GM21447 (cell line): ENCODE results near the gene TLL1.

Source experiments
- ATAC-seq: cut with Tn5 transposase; IDR thresholded peaks from one replicate; pipeline ENCODE4 v1.9.1; 2021; ENCODE audit not compliant: unreplicated experiment

The TLL1 gene

DNA sequence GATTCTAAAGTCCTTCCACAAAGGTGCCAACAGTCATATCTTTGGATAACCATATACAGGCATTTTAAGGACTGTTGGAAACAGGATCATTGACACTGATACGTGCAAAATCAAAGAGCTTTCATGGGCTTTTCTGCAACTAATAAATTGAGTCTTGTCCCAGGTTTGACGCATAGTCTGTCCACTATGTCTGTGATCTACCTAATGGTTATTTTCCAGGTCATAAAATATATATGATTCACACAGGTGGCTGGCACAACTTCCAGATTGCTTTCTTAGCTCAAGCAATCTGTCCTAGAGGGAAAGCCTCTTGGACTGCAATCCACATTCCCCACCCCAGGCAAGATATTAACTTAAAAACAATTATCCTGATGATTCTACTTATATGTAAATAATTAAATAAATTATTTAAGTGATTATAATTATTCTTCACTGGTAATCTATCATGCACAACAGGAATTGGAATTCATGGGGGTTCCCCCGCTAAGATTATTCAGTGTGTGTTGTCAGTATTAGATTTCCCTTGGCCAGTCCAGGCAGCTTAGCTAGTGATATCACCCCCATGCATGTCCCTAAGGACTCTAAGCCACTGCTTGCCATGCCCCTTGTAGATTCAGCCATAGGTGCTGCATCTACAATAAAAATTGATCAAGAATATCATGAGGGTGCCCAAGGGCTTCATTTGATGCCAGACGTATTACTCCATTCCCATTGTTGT is 97.8 kb downstream of the TLL1 start:
- ATAC-seq = no peak

DNA sequence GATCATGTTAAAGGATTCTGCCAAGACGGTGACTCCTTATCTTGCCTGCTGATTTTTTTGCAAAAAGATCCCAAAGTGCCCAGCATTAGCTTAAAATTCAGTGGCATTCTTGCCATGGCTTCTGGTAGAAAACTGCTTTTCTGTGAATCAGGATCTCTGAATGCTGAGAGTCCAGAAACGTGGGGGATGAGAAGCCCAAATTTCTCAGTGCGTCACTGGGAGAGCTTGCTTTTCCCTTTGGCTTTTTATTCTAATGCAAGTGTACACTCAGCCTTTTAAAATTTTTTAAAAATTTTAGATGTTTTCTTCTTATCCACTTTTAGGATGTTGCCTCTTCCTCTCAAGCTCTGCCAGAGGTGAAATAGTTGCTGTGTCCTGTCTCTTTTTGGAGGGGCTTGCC is 98.4 kb downstream of the TLL1 start:
- ATAC-seq = no peak

DNA sequence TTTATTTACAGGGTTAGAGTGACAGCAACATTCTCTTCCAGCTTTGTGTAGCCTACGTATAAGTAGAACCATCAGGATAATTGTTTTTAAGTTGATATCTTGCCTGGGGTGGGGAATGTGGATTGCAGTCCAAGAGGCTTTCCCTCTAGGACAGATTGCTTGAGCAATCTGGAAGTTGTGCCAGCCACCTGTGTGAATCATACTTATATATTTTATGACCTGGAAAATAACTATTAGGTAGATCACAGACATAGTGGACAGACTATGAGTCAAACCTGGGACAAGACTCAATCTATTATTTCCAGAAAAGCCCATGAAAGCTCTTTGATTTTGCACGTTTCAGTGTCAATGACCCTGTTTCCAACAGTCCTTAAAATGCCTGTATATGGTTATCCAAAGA is 98.9 kb downstream of the TLL1 start:
- ATAC-seq = no peak

DNA sequence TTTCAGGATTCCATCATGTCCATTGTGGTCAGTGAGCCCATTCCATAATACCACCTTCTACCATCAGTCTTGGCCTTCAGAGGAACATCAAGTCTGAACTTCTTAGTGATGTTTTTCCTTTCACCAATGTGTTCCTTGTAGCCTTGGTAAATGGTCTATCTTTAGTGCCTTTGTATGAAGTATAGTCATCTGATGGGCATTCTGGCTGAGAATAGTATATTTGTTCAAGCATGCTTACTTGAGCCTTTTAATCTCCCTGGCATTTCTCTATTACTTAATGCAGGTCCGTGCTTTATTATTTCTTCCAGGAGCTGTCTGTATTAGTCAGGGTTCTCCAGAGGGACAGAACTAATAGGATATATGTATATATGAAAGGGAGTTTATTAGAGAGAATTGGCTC is 99.7 kb downstream of the TLL1 start:
- ATAC-seq = no peak

DNA sequence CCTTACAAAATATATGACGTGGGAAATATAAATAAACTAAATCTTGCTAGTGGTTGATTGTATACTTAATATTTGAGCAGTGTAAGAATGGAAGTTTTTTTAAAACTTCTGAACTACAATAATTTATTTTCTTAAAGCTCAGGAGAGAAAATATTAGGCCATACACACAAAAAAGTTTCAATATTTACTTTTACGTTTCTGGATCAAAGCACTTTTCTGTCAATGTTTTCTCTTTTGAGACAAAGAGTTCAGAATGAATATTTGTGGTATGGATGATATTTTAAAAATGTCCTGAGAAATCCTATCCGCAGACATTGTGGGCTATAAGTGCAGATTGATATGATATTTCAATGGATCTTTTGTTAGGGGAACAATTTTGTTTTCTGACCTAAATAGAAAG is 109.9 kb downstream of the TLL1 start:
- no peak for ATAC-seq

DNA sequence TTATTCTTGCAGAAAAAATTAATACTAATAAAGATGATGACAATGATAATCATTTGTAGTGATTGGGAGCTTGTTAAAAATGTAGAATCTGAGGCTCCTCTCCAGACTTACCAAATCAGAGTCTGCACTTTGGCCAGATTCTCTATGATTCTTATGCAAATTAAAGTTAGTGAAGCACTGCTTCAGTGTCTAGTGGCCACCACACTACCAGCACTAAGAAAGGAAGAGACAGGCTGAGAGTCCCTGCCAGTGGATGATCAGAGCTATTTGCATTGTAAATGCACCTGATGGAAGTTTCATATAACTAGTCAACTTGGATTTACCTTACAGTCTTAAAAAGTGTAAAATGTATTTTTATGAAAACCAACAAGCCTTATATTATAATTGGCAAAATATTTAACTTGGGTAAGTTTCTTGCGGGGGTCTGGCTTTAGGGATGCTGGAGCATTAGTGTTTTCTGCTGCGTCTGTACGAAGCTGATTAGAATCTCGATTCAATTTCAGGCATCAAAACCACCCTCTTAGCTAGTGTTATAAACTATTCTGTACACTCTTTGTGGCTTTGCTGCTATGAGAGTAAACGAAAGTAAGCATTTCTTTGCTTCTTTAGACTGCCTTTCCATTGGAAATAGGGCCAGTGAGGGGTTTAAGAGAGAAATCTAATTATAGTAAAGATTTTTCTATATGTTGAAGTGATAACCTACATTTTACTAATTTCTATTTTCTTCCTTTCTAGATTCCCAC is 114.1 kb downstream of the TLL1 start:
- no peak for ATAC-seq

DNA sequence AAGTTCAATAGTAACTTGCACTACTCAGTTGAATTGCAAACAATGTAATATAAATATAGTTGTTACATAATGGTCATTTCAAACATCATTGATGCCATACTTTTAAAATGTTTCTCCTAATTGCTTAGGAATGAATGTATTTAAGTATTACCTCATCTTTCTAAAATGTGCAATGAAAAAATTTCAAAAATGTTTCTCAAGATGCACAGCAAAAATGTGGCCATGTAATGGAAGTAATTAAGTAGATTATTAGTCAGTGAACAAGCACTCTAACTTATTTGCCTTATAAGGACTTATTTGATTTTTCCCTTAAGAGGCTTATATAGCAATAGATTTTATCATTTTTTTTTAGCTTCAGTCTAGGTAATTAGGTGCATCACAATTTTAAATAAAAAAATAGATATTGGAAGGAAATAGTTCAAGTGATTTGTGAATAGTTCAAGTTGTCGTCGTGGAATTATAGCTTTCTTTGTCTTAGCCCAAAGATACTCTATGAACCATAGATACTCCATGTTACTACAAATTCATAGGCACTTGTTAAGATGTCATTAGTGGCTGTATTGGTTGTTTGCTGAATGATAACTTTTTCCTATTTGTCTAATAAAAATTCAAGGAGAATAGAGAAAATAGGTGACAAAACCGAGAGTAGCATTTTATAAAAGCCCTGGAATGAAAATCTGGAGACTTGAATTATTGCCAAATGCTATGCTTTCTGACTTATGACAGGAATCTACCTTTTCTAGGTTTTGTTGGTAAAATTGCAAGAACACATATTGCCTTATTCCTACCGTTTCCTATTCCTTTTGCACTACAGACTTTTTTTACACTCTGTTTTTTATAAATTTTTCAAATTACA is 118.5 kb downstream of the TLL1 start:
- no peak for ATAC-seq

DNA sequence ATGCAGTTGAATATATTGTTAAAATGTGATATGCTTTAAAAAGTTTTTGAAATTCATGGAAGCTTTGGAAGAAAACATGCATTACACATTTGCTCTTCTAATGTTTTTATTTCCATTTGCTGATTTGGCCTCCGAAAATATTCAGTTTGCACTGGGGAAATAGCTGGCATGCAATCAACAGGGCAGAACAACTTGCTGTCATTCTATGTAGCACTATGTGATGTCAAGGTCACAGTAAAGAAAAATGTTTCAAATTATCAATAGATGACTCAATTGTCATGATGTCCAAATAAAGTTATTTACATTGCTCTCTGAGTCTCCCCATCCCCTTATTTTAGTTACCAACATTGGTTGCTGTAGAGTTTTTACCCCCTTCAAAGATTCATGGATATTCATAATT is 119.2 kb downstream of the TLL1 start:
- ATAC-seq = no peak

DNA sequence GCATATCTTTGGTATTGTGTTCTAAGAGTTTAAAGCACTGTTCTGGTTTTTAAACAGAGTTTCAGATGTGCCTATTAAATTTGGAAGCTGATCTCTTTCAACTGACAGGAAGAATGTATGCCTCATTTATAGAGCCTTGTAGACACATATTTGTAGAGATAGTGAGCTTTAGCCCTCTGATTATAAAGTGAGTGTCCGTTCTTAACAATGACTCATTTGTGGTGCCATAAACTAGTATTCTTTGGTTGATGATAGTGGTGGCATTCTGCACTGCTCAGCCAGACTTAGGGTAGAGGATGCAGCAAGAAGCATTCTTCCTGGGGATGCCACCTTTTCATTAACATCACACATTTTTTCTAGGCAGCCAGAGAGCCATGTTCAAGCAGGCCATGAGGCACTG is 121.7 kb downstream of the TLL1 start:
- no peak for ATAC-seq

DNA sequence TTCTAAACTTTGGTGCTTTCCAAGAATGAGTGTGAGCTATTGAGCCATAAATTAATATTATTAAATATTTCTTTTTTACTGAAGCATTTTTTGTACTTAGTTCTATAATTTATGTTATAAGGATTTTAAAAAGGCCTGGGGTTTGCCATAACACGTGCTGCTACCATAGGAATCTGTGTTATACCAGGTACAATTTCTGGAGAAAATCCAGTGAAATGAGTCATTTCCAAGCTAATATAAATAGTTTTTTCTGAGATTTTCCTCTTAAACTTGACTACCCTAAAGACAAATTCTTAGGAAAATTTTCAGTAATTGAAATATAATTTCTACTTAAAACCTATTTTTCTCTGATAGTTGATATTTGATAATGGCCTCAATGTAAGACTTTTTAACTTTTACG is 130.8 kb downstream of the TLL1 start:
- no peak for ATAC-seq

DNA sequence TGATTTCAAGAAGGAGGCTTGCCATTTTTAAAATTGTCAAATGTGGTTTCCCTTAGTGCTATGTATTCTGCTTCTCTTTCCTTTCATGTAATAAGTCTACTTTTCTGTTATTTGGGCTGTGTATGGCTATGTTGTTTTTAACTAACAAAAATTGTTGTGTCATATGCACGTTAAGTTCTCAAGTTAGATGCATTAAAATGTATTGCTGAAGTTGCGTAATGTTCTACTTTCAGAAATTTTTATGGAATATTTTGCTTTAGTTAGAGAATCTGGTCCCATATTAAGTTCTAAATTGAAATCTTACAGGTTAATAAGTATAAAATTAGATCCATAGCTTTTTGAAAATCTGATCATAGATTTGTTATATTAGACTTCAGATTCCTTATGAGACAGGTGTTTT is 133.2 kb downstream of the TLL1 start:
- no peak for ATAC-seq

DNA sequence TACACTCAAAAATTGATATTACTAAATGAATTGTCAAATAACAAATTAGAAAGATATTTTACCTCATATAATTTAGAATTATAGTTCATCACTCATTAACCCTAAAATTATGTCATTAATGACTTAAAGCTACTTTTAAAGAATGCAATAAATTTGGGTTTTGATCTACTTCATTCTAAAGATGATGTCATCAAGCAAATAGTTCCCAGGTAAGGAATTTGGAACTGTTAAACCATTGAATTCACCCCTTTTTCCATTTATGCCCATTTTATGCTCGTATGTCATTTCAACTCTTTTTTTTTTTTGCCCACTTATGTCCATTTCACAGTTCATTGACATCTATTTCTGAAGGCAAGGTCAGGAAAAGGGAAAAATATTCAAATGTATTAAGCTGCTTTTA is 135.5 kb downstream of the TLL1 start:
- no peak for ATAC-seq

DNA sequence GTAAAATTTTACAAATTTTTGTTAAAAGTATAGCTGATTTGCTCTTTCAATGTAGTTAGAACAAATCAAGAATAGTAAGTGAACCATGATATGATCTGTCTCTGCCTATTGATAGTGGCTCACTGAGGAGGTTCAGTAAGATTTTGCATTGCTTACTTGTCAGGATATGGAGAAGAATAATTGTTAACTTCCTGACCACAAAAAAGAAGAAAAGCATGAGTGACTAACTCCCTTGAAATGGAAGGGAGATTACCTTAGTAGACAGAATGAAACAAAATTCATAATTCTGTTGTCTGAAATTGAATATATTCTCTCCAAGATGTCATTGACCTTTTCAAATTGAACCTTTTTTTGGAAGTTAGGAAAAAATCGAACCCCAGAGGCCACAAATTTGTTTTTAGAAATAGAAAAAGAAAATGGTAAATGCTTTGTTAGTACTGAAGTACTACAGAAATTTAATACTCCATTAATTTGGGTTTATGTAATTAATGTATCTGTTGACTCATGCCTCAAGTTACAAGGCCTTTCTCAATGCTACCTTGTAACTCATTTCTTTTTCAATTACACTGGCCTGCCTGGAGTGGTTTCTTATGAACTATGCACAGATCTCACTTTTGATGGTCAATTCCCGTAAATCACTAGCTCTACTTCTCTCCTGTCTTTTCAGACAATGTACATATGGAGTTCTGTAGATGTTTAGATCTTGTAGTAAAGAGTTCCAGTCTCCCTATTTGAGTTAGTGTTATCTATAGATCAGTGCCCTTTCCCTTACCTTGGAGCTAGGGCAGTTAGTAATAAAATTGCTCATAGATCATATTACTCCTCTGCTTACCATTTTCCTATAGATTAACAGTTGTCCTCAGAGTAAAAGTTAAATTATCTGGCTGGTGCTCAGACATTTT is 139.3 kb downstream of the TLL1 start:
- no peak for ATAC-seq

DNA sequence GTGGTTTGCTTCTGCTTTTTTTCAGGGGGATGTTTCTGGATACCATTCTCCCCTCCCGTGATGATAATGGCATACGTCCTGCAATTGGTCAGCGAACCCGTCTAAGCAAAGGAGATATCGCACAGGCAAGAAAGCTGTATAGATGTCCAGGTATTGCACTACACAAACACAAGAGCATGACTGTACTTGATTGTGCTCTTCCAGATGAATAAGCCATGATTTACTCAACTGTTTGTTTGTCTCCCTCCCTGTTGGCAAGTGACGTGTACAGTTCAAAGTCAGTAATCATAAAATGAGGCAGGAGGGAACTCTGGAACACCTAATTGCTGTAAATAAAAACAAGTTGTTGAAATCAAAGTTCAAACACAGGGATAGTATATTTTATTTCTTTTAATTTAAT is 141.4 kb downstream of the TLL1 start:
- no peak for ATAC-seq

DNA sequence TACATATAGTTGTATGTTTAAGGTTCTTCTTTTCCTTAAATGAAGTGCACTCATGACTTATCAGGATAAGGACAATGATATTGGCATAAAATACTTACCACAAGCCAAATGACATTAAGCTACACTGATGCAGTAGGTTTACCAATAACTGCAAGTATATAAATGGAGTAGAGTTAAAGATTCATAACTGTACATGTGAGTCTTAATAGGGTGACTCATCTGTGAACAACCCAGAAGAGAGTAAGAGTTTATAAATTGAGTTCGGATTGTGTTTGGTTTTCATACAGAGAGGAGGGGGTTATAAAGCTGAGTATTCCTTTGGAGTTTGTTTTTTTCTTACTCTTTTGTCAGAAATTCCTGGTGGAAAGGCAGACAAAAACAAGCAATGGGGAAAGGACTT is 144.8 kb downstream of the TLL1 start:
- ATAC-seq = no peak

DNA sequence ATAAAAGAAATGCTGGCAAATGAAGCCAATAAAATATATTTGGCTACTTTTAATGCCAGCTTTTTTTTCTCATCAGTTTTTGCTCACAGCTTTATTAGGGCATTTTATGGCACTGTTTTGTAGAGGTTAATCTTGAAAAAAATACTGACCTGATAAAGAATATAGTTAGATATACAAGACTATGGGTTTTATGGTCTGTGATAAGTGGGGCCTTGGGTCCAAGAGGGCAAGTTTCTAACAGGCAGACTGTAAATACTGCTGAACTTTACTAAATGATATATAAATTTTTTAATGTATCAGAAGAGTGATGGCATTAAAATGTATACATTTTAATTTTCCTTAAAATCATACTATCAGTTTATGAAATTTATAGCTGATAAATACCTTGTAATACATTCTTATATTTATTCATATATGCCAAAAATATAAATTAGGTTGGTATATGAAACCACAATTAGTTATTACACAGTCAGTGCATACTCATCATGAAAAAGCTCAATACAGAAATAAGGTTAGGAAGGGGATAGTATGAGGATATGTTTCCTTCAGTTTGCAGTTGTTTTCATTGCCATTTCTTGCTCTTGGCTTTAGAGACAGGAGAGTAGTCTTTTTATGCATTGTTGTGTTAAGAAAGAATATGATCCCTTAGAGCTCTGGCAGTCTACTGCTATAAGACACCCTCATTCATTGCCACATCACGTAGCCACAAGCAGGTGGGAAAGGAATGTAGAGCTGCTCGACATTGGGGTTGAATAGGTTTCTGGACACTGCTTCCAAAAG is 146.6 kb downstream of the TLL1 start:
- ATAC-seq = no peak

DNA sequence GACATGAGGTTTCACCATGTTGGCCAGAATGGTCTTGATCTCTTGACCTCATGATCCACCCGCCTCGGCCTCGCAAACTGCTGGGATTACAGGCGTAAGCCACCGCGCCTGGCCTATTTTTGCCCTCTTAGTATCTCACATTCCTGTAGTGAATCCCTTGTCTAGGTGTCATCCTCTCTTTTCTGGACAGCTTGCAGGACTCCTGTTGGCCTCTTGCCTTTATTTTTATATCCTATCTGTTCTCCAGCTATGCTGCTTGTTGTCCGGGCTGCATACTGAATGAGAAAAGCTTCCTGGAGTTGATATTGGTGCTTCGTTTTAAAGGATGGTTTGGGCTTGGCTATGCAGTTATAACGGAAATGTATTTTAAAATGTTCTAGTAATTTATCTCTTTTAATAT is 148.6 kb downstream of the TLL1 start:
- ATAC-seq = no peak

DNA sequence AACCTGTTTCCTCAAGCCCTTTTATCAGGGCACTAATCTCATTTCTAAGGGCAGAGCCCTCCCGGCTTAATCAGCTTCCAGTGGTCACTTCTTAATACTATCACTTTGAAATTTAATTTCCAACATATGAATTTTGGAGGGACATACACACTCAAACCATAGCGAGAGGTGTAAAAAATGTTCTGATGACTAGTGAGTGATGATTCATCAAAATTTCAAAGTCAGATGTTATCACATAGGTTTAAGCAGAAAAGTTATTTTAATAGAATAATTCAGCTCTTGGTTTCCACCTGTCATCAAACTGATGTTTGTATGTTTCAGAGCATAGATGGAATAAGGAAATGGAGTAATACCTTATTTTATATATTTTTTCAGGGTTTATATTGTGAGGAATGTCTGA is 161.9 kb downstream of the TLL1 start:
- ATAC-seq = no peak

DNA sequence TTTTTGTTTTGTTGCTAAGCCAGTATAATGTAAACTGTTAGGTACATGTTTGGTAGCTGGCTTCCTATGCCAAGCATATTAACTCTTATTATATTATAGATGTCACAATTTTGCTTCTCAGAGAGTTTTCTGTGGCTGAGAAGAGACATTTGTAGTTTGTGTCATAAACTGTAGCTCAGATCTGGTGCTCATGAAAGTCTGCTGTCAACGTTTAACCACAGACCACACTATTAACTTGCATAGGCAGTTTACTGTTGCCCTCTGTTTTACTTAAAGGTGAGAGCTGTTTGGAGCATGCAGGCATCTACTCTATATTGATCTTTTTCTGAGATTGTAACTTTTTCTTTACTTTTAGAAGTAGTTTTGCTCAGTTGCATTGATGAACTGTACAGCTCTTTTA is 166.8 kb downstream of the TLL1 start:
- ATAC-seq = no peak

DNA sequence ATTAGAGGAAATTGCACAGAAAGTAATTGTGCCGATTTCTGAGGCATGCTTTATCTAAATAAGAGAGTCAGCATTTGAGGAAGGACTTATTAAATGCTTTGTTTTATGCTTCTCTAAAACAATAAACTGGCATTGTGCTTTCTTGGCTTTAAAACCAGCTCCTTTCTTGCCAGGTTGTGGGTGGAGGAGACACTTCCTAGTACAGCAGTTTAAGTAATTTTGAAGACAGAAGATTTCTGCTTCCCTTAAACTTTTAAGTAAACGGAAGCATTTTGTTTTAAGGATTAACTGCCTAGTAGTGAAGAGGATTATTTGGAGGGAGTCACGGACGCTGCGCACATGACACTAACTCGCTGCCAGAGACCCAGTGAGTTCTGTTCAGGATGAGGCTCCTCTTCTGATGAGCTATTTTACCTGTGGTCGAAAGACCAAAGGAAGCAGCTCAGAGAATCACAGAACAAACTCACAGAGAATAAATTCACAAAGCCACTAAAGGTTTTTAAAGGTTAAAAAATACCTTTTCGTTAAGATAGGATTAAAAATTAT is 169.5 kb downstream of the TLL1 start:
- ATAC-seq = no peak
